CD4-positive, alpha-beta memory T cell (primary cell): ENCODE results near the gene MVB12A. TPM values are rescaled to one million over a fixed set of nuclear protein-coding genes. Genes with fewer than 3 reads are reported as not detected.

ENCODE experiments used
- CTCF ChIA-PET: fragments of 350-600 bp; sonication (Branson Sonifier 250); formaldehyde crosslinking; loops from one replicate; lab custom pipeline; 2021; ENCODE audit warnings: inconsistent platforms; ENCODE audit not compliant: partially characterized antibody; lab: Charles Lee
- POLR2A ChIA-PET: fragments of 350-600 bp; sonication (Branson Sonifier 250); formaldehyde crosslinking; loops from one replicate; lab custom pipeline; 2021; ENCODE audit not compliant: partially characterized antibody; lab: Charles Lee
- DNase-seq, 5 donors: peaks; one replicate each; pipeline versions ENCODE4 v3.0.0 to v3.0.0-alpha.2; 2020 to 2022; ENCODE audit warnings: mixed read lengths in 1 of 5
- H3K27ac ChIP-seq: one replicate; pipeline ENCODE4 v1.7.0; 2013; ENCODE audit warnings: low read depth, low read length
- H3K27me3 ChIP-seq: 2 replicates; pipeline ENCODE4 v1.7.0; 2013; ENCODE audit warnings: mild to moderate bottlenecking, low read length, moderate library complexity; ENCODE audit not compliant: insufficient read depth
- H3K36me3 ChIP-seq: 2 replicates; pipeline ENCODE4 v1.7.0; 2013; ENCODE audit warnings: mild to moderate bottlenecking, low read length, moderate library complexity; ENCODE audit not compliant: insufficient read depth
- H3K4me1 ChIP-seq: 2 replicates; pipeline ENCODE4 v1.7.0; 2013; ENCODE audit warnings: mild to moderate bottlenecking, low read length, moderate library complexity; ENCODE audit not compliant: insufficient read depth
- H3K4me3 ChIP-seq, 2 donors: one replicate each; pipeline ENCODE4 v1.7.0; 2013; ENCODE audit warnings: low read length in 2 of 2, mild to moderate bottlenecking in 1 of 2
- H3K9me3 ChIP-seq, 2 donors: one replicate each; pipeline ENCODE4 v1.7.0; 2013; ENCODE audit warnings: low read length in 2 of 2, control low read depth in 1 of 2; ENCODE audit not compliant: control insufficient read depth in 1 of 2
- H3K27ac Mint-ChIP-seq, 7 donors: one replicate each; pipeline ENCODE4 v1.8.0; 2020 to 2021; ENCODE audit warnings: mixed read lengths in 7 of 7, mild to moderate bottlenecking in 6 of 7, inconsistent platforms in 3 of 7, moderate library complexity in 3 of 7
- H3K27me3 Mint-ChIP-seq, 2 donors: one replicate each; pipeline ENCODE4 v1.8.0; 2020 to 2021; ENCODE audit warnings: mixed read lengths in 2 of 2
- H3K36me3 Mint-ChIP-seq, 2 donors: one replicate each; pipeline ENCODE4 v1.8.0; 2020 to 2021; ENCODE audit warnings: mixed read lengths in 2 of 2, inconsistent platforms in 1 of 2, mild to moderate bottlenecking in 1 of 2
- H3K4me1 Mint-ChIP-seq, 4 donors: one replicate each; pipeline ENCODE4 v1.8.0; 2020 to 2021; ENCODE audit warnings: mixed read lengths in 4 of 4, mild to moderate bottlenecking in 1 of 4
- H3K4me3 Mint-ChIP-seq, 8 donors: one replicate each; pipeline ENCODE4 v1.8.0; 2020 to 2021; ENCODE audit warnings: mixed read lengths in 8 of 8, mild to moderate bottlenecking in 7 of 8, moderate library complexity in 6 of 8, inconsistent platforms in 3 of 8
- H3K9me3 Mint-ChIP-seq, 8 donors: one replicate each; pipeline ENCODE4 v1.8.0; 2020 to 2021; ENCODE audit warnings: mixed read lengths in 8 of 8, mild to moderate bottlenecking in 5 of 8, inconsistent platforms in 3 of 8, moderate library complexity in 1 of 8
- intact Hi-C: fragments of 100-400 bp; cut with micrococcal nuclease; formaldehyde crosslinking; loops from one replicate; pipeline ENCODE4 v1.15.1; 2023
- polyA plus RNA-seq, 2 donors: library from polyadenylated mRNA; unstranded; fragments of 300-500 nt; fragmentation: Illumina TruSeq; gene quantifications; one replicate each; pipeline ENCODE4 v1.2.3, GENCODE V29; 2021
- total RNA-seq, 2 experiments: library from RNA; stranded (reverse); gene quantifications; one replicate each; pipeline ENCODE4 v1.2.3, GENCODE V29; 2021

Gene MVB12A
- total and polyA plus RNA-seq, 4 experiments from 2014 or later = 29.5 to 38.0 (median 34.0) TPM

GRCh38 chr19:17441241-17442021 lies 21.6 kb downstream of the MVB12A start:
- H3K4me3 Mint-ChIP-seq = no peak overlapping the region
- CTCF ChIA-PET = interaction anchor here (0.7 kb wide), 1 partner anchor 54 kb away, joined by 3 read pairs; no protein-coding TSS in a partner anchor
- intact Hi-C loops = no loop called here
- Histone ChIP-seq H3K27ac (no peak overlapping the region), H3K4me3 (no peak overlapping the region), H3K9me3 (no peaks in the 10 kb centered on the region), H3K27me3 (no peaks in the 10 kb centered on the region), H3K4me1 (no peaks in the 10 kb centered on the region), H3K36me3 (no peaks in the 10 kb centered on the region)
- H3K9me3 Mint-ChIP-seq = no peaks in the 10 kb centered on the region
- no peaks in the 10 kb centered on the region for H3K36me3 Mint-ChIP-seq
- peaks cover 0 to 2% of the 10 kb centered on the region in 2 donors for H3K27me3 Mint-ChIP-seq
- H3K27ac Mint-ChIP-seq = no peak overlapping the region
- POLR2A ChIA-PET = no interaction called here
- no peak for DNase-seq
- H3K4me1 Mint-ChIP-seq = no peaks in the 10 kb centered on the region

GRCh38 chr19:17445526-17446165 lies 25.8 kb downstream of the MVB12A start:
- no peak overlapping the region for H3K27ac Mint-ChIP-seq
- no peak overlapping the region for H3K27ac ChIP-seq
- H3K4me3 ChIP-seq = no peak overlapping the region
- peaks cover 4% of the 10 kb centered on the region for H3K4me1 ChIP-seq
- intact Hi-C loops = no loop called here
- H3K9me3 Mint-ChIP-seq = peaks cover 0 to 3% (median 0%) of the 10 kb centered on the region in 8 donors
- DNase-seq = no peak
- H3K27me3 Mint-ChIP-seq = peaks cover 9 to 12% of the 10 kb centered on the region in 2 donors
- no peaks in the 10 kb centered on the region for H3K9me3 ChIP-seq
- H3K36me3 ChIP-seq = no peaks in the 10 kb centered on the region
- peaks cover 4 to 14% (median 5%) of the 10 kb centered on the region in 4 donors for H3K4me1 Mint-ChIP-seq
- no peak overlapping the region for H3K4me3 Mint-ChIP-seq
- no peaks in the 10 kb centered on the region for H3K27me3 ChIP-seq
- no peaks in the 10 kb centered on the region for H3K36me3 Mint-ChIP-seq
- ChIA-PET POLR2A (no interaction called here), CTCF (interaction anchor here (1.1 to 1.3 kb wide), 2 partner anchors 20 to 128 kb away, joined by 3 to 4 read pairs; no protein-coding TSS in a partner anchor)

GRCh38 chr19:17447704-17448130 lies 27.9 kb downstream of the MVB12A start:
- intact Hi-C loops = loop anchor here (1.0 kb wide), 1 partner anchor 52 kb away; no protein-coding TSS in a partner anchor
- peaks cover 9% of the 10 kb centered on the region for H3K4me1 ChIP-seq
- no peaks in the 10 kb centered on the region for H3K36me3 ChIP-seq
- Mint-ChIP-seq H3K36me3 (no peaks in the 10 kb centered on the region), H3K4me1 (peaks cover 4 to 14% (median 5%) of the 10 kb centered on the region in 4 donors), H3K27me3 (peaks cover 9 to 12% of the 10 kb centered on the region in 2 donors), H3K27ac (no peak overlapping the region), H3K9me3 (peaks cover 0 to 3% (median 0%) of the 10 kb centered on the region in 8 donors), H3K4me3 (peak overlapping the region; percentile 27 to 71 (median 60))
- H3K4me3 ChIP-seq = no peak overlapping the region
- H3K27me3 ChIP-seq = no peaks in the 10 kb centered on the region
- DNase-seq = no peak
- CTCF ChIA-PET = interaction anchor here (0.7 to 2.2 kb wide), 6 partner anchors 14 to 59 kb away, joined by 3 to 12 read pairs (median 6); partner anchors contain the start of gene CCDC194
- POLR2A ChIA-PET = interaction anchor here (1.4 kb wide), 1 partner anchor 52 kb away, joined by 4 read pairs; no protein-coding TSS in a partner anchor
- no peak overlapping the region for H3K27ac ChIP-seq
- H3K9me3 ChIP-seq = no peaks in the 10 kb centered on the region

GRCh38 chr19:17448131-17448967 lies 28.5 kb downstream of the MVB12A start, which contains the start of gene TMEM221:
TMEM221 (minus strand) TSS chr19:17448668; CDS start chr19:17448462, 206 bp downstream.
- H3K9me3 ChIP-seq = no peaks in the 10 kb centered on the region
- H3K4me1 Mint-ChIP-seq = peaks cover 5 to 15% (median 7%) of the 10 kb centered on the region in 4 donors
- no peak within 1 kb of the TSS for H3K27ac ChIP-seq
- H3K27ac Mint-ChIP-seq = no peak within 1 kb of the TSS
- H3K27me3 ChIP-seq = no peaks in the 10 kb centered on the region
- no peaks in the 10 kb centered on the region for H3K36me3 Mint-ChIP-seq
- POLR2A ChIA-PET = interaction anchor here (1.0 kb wide), 1 partner anchor 43 kb away, joined by 5 read pairs; the partner anchor contains the start of gene BST2
- H3K27me3 Mint-ChIP-seq = peaks cover 10 to 13% of the 10 kb centered on the region in 2 donors
- no peaks in the 10 kb centered on the region for H3K36me3 ChIP-seq
- H3K4me3 ChIP-seq = peak within 1 kb of the TSS in 1 of 2 donors; percentile 32
- peak within 1 kb of the TSS; percentile 27 to 71 (median 60) for H3K4me3 Mint-ChIP-seq
- intact Hi-C loops = loop anchor here (1.0 kb wide), 1 partner anchor 53 kb away; no protein-coding TSS in a partner anchor
- H3K4me1 ChIP-seq = peaks cover 11% of the 10 kb centered on the region
- DNase-seq = peak; percentile 41 to 60 (median 51)
- CTCF ChIA-PET = interaction anchor here (0.7 to 2.2 kb wide), 12 partner anchors 10 to 411 kb away, joined by 3 to 12 read pairs (median 4); partner anchors contain the start of gene CCDC194
- peaks cover 0 to 3% (median 0%) of the 10 kb centered on the region in 8 donors for H3K9me3 Mint-ChIP-seq

- ChIA-PET CTCF (interaction anchor here (0.7 to 1.8 kb wide), 3 partner anchors 42 to 1448 kb away, joined by 3 to 5 read pairs (median 3); no protein-coding TSS in a partner anchor), POLR2A (no interaction called here)
- intact Hi-C loops = no loop called here
- DNase-seq = peak in 1 of 5 donors; percentile 64
- peak overlapping the region in 5 of 8 donors; percentile 1 to 59 (median 14) for H3K4me3 Mint-ChIP-seq
- peaks cover 18 to 24% of the 10 kb centered on the region in 2 donors for H3K27me3 Mint-ChIP-seq
- peaks cover 5% of the 10 kb centered on the region for H3K27me3 ChIP-seq
- no peak overlapping the region for H3K4me3 ChIP-seq
- no peaks in the 10 kb centered on the region for H3K36me3 Mint-ChIP-seq
- H3K9me3 ChIP-seq = no peaks in the 10 kb centered on the region
- H3K27ac ChIP-seq = no peak overlapping the region
- H3K36me3 ChIP-seq = no peaks in the 10 kb centered on the region
- H3K4me1 ChIP-seq = peaks cover 15% of the 10 kb centered on the region
- peaks cover 8 to 19% (median 11%) of the 10 kb centered on the region in 4 donors for H3K4me1 Mint-ChIP-seq
- peaks cover 0 to 3% (median 0%) of the 10 kb centered on the region in 8 donors for H3K9me3 Mint-ChIP-seq
- H3K27ac Mint-ChIP-seq = peak overlapping the region in 1 of 7 donors; percentile 22
These were observed 30.6 kb downstream of the MVB12A start for GRCh38 chr19:17450264-17451075.

GRCh38 chr19:17451820-17452219 lies 32.0 kb downstream of the MVB12A start:
- Mint-ChIP-seq H3K9me3 (peaks cover 0 to 3% (median 0%) of the 10 kb centered on the region in 8 donors), H3K4me3 (no peak overlapping the region), H3K27me3 (peaks cover 22 to 30% of the 10 kb centered on the region in 2 donors), H3K36me3 (no peaks in the 10 kb centered on the region), H3K4me1 (peaks cover 8 to 22% (median 11%) of the 10 kb centered on the region in 4 donors), H3K27ac (no peak overlapping the region)
- Histone ChIP-seq H3K27ac (no peak overlapping the region), H3K27me3 (peaks cover 10% of the 10 kb centered on the region), H3K36me3 (no peaks in the 10 kb centered on the region), H3K4me1 (peaks cover 15% of the 10 kb centered on the region), H3K9me3 (no peaks in the 10 kb centered on the region), H3K4me3 (no peak overlapping the region)
- POLR2A ChIA-PET = interaction anchor here (0.5 kb wide), 1 partner anchor 43 kb away, joined by 3 read pairs; no protein-coding TSS in a partner anchor
- CTCF ChIA-PET = interaction anchor here (1.6 kb wide), 1 partner anchor 57 kb away, joined by 3 read pairs; the partner anchor contains the start of gene CCDC194
- intact Hi-C loops = no loop called here
- no peak for DNase-seq
